Panc1 (cell line): ENCODE results near the gene ZNF287.

Experiments used
- CTCF ChIP-seq: fragments of 450-650 bp; IDR thresholded peaks from 2 replicates; pipeline ENCODE4 v1.5.1; 2017; ENCODE audit warnings: mild to moderate bottlenecking
- POLR2AphosphoS5 ChIP-seq: IDR thresholded peaks from 2 replicates; pipeline ENCODE4 v1.6.1; 2012; ENCODE audit warnings: mild to moderate bottlenecking, low read depth, low read length, moderate library complexity
- REST ChIP-seq, 2 experiments: IDR thresholded peaks; 2 replicates each; pipeline ENCODE4 v1.6.1; 2011 to 2012; ENCODE audit warnings: low read depth in 2 of 2, control low read depth in 1 of 2, low read length in 1 of 2, mild to moderate bottlenecking in 1 of 2, moderate library complexity in 1 of 2; ENCODE audit not compliant: insufficient read depth in 1 of 2
- SIN3A ChIP-seq: IDR thresholded peaks from 2 replicates; pipeline ENCODE4 v1.6.1; 2012; ENCODE audit warnings: low read depth, mild to moderate bottlenecking, low read length, moderate library complexity, borderline replicate concordance; ENCODE audit not compliant: insufficient read depth
- TCF7L2 ChIP-seq: IDR thresholded peaks from 2 replicates; pipeline ENCODE4 v1.6.1; 2011; ENCODE audit warnings: mild to moderate bottlenecking, low read depth, low read length, inconsistent platforms

GRCh38 chr17:16507918-16508533 lies 61.0 kb downstream of the ZNF287 start:
- TF ChIP-seq CTCF (no peak), POLR2AphosphoS5 (no peak), TCF7L2 (no peak), SIN3A (no peak), REST (IDR thresholded peaks at IDR 0.05; ENCODE audit: insufficient read depth in 1 of 2, low read depth in 2 of 2, low read length in 1 of 2) (no peak)
